Smooth muscle cell (in vitro differentiated cells): ENCODE data around the gene CNBP. TPM values are rescaled to one million over a fixed set of nuclear protein-coding genes. Genes with fewer than 3 reads are reported as not detected.

ENCODE experiments used
- DNase-seq: peaks from one replicate; lab custom pipeline; 2025; ENCODE audit not compliant: unreplicated experiment; lab: John Stamatoyannopoulos, UW
- H2AFZ ChIP-seq: fragments of 200-600 bp; sonication (generic); 2 replicates; pipeline ENCODE4 v1.6.0; 2016; ENCODE audit warnings: antibody characterized with exemption, low read depth, mild to moderate bottlenecking
- H3F3A ChIP-seq: fragments of 200-600 bp; sonication (generic); 2 replicates; pipeline ENCODE4 v1.6.0; 2017; ENCODE audit warnings: antibody characterized with exemption, low read depth
- H3K27ac ChIP-seq: fragments of 200-600 bp; sonication (generic); 2 replicates; pipeline ENCODE4 v1.5.1; 2016; ENCODE audit warnings: low read depth, mild to moderate bottlenecking
- H3K27me3 ChIP-seq: fragments of 200-600 bp; sonication (generic); 2 replicates; pipeline ENCODE4 v1.6.1; 2016; ENCODE audit warnings: low read depth, mild to moderate bottlenecking
- H3K36me3 ChIP-seq: fragments of 200-600 bp; sonication (generic); 2 replicates; pipeline ENCODE4 v1.5.1; 2016; ENCODE audit warnings: low read depth
- H3K4me1 ChIP-seq: fragments of 200-600 bp; sonication (generic); 2 replicates; pipeline ENCODE4 v1.5.1; 2016; ENCODE audit warnings: low read depth
- H3K4me2 ChIP-seq: fragments of 200-600 bp; sonication (generic); 2 replicates; pipeline ENCODE4 v1.6.0; 2016; ENCODE audit warnings: mild to moderate bottlenecking
- H3K4me3 ChIP-seq: fragments of 200-600 bp; sonication (generic); 2 replicates; pipeline ENCODE4 v1.5.1; 2016; ENCODE audit warnings: mild to moderate bottlenecking
- H3K79me2 ChIP-seq: fragments of 200-600 bp; sonication (generic); 2 replicates; pipeline ENCODE4 v1.6.0; 2016; ENCODE audit warnings: low read depth, mild to moderate bottlenecking
- H3K9ac ChIP-seq: fragments of 200-600 bp; sonication (generic); 2 replicates; pipeline ENCODE4 v1.6.0; 2016; ENCODE audit warnings: low read depth
- H3K9me3 ChIP-seq: fragments of 200-600 bp; sonication (generic); replicated peaks from 2 replicates; pipeline ENCODE4 v1.5.1; 2016; ENCODE audit warnings: low read depth
- H4K20me1 ChIP-seq: fragments of 200-600 bp; sonication (generic); 2 replicates; pipeline ENCODE4 v1.6.0; 2016; ENCODE audit warnings: low read depth
- WGBS: methylation state at CpG from one replicate; pipeline ENCODE4 v1.1.7; 2016; ENCODE audit warnings: low lambda C conversion rate; 5-methylcytosine and 5-hydroxymethylcytosine counted together
- polyA plus RNA-seq: library from polyadenylated mRNA; unstranded; fragments of >200 nt; fragmentation: Nextera tagmentation; extraction: Ambion mirVana; gene quantifications from 2 replicates; pipeline ENCODE4 v1.2.1, GENCODE V29; 2016
- small RNA-seq: library from RNA; depleted of rRNA; stranded (forward); fragments of <200 nt; gene quantifications from one replicate; pipeline ENCODE3, GENCODE V24; 2014
- total RNA-seq: library from RNA; depleted of rRNA; stranded (reverse); fragments of >200 nt; gene quantifications from 2 replicates; pipeline ENCODE4 v1.2.3, GENCODE V29; 2014
- TF ChIP-seq, protein P1 (sequence below): fragments of 200-600 bp; sonication (generic); IDR thresholded peaks from 2 replicates; pipeline ENCODE4 v1.5.1; 2017; ENCODE audit warnings: borderline replicate concordance, mild to moderate bottlenecking, antibody characterized with exemption; ENCODE audit not compliant: insufficient read depth, poor library complexity, severe bottlenecking

The CNBP gene
- total and polyA plus RNA-seq, 2 experiments from 2014 or later = 181 to 198 TPM

- Histone ChIP-seq H3K27me3 (no peaks in the 10 kb centered on the region), H3K9ac (peak overlapping the region; percentile 83), H3K36me3 (no peaks in the 10 kb centered on the region), H3K9me3 (no peaks in the 10 kb centered on the region), H3K4me1 (peaks cover 19% of the 10 kb centered on the region), H3K4me3 (peak overlapping the region; percentile 80), H3F3A (peaks cover 23% of the 10 kb centered on the region), H2AFZ (peak overlapping the region; percentile 34), H4K20me1 (peaks cover 50% of the 10 kb centered on the region), H3K4me2 (peak overlapping the region; percentile 86), H3K27ac (peak overlapping the region; percentile 73), H3K79me2 (peaks cover 45% of the 10 kb centered on the region)
- 8% methylated on average over 18 of the region's 18 CpGs for WGBS
- TF ChIP-seq, protein P1, sequence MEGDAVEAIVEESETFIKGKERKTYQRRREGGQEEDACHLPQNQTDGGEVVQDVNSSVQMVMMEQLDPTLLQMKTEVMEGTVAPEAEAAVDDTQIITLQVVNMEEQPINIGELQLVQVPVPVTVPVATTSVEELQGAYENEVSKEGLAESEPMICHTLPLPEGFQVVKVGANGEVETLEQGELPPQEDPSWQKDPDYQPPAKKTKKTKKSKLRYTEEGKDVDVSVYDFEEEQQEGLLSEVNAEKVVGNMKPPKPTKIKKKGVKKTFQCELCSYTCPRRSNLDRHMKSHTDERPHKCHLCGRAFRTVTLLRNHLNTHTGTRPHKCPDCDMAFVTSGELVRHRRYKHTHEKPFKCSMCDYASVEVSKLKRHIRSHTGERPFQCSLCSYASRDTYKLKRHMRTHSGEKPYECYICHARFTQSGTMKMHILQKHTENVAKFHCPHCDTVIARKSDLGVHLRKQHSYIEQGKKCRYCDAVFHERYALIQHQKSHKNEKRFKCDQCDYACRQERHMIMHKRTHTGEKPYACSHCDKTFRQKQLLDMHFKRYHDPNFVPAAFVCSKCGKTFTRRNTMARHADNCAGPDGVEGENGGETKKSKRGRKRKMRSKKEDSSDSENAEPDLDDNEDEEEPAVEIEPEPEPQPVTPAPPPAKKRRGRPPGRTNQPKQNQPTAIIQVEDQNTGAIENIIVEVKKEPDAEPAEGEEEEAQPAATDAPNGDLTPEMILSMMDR = no peak
- DNase-seq = peak; percentile 42
Observed at GRCh38 chr3:129120254-129121004, 63.3 kb downstream of the CNBP start.

GRCh38 chr3:129119365-129120100, 64.2 kb downstream of the CNBP start:
- H3K4me2 ChIP-seq = peak overlapping the region; percentile 86
- H3K9me3 ChIP-seq = no peaks in the 10 kb centered on the region
- H3K27ac ChIP-seq = peak overlapping the region; percentile 73
- H3K27me3 ChIP-seq = no peaks in the 10 kb centered on the region
- H3K4me3 ChIP-seq = peak overlapping the region; percentile 80
- 59% methylated on average over 13 of the region's 13 CpGs for WGBS
- H3K9ac ChIP-seq = peak overlapping the region; percentile 83
- H3K4me1 ChIP-seq = peaks cover 19% of the 10 kb centered on the region
- DNase-seq = no peak
- TF ChIP-seq, protein P1 = no peak
- H4K20me1 ChIP-seq = peaks cover 59% of the 10 kb centered on the region
- peaks cover 54% of the 10 kb centered on the region for H3K79me2 ChIP-seq
- H3K36me3 ChIP-seq = no peaks in the 10 kb centered on the region
- peaks cover 23% of the 10 kb centered on the region for H3F3A ChIP-seq
- H2AFZ ChIP-seq = no peak overlapping the region

- H3K4me2 ChIP-seq = no peak overlapping the region
- no peak overlapping the region for H3K9ac ChIP-seq
Observed at GRCh38 chr3:129118745-129119144, 65.0 kb downstream of the CNBP start.

More at GRCh38 chr3:129118745-129119144, 65.0 kb downstream of the CNBP start:
- H3K27ac ChIP-seq = no peak overlapping the region
- H3K79me2 ChIP-seq = peaks cover 60% of the 10 kb centered on the region
- no peak for DNase-seq
- peaks cover 19% of the 10 kb centered on the region for H3K4me1 ChIP-seq
- no peaks in the 10 kb centered on the region for H3K27me3 ChIP-seq
- H3K4me3 ChIP-seq = no peak overlapping the region
- H2AFZ ChIP-seq = no peak overlapping the region
- H4K20me1 ChIP-seq = peaks cover 67% of the 10 kb centered on the region
- H3K36me3 ChIP-seq = no peaks in the 10 kb centered on the region
- peaks cover 23% of the 10 kb centered on the region for H3F3A ChIP-seq
- 89% methylated on average over 5 of the region's 5 CpGs for WGBS
- H3K9me3 ChIP-seq = no peaks in the 10 kb centered on the region
- TF ChIP-seq, protein P1 = no peak

Small RNA genes within 50 kb of the gene (small RNA-seq; reads per million reads assigned to genes)
- gene RPS27P12 = not detected

Other genes starting within 250 kb of the CNBP start
- 0.49 and 0.67 TPM in 2 replicates for gene CFAP92, start 189.8 kb downstream of the CNBP start, total RNA-seq
- 0.85 and 0.89 TPM in 2 replicates for gene CFAP92, start 189.8 kb downstream of the CNBP start, polyA plus RNA-seq
- not detected in 2 replicates for gene EFCC1, start 182.6 kb downstream of the CNBP start, total RNA-seq
- 0.26 TPM in 1 of 2 replicates, not detected in the other for gene EFCC1, start 182.6 kb downstream of the CNBP start, polyA plus RNA-seq
- gene GP9, start 123.1 kb downstream of the CNBP start, total RNA-seq = not detected in 2 replicates
- not detected in 2 replicates for gene GP9, start 123.1 kb downstream of the CNBP start, polyA plus RNA-seq
- 9.5 and 15.8 TPM in 2 replicates for gene RAB43, start 62.1 kb downstream of the CNBP start, total RNA-seq
- 17.1 and 20.8 TPM in 2 replicates for gene RAB43, start 62.1 kb downstream of the CNBP start, polyA plus RNA-seq
- 10.2 and 19.3 TPM in 2 replicates for gene ISY1, start 22.8 kb downstream of the CNBP start, total RNA-seq
- 47.3 and 60.0 TPM in 2 replicates for gene ISY1, start 22.8 kb downstream of the CNBP start, polyA plus RNA-seq
- gene COPG1, start 65.7 kb upstream of the CNBP start, total RNA-seq = 177 and 210 TPM in 2 replicates
- 228 and 265 TPM in 2 replicates for gene COPG1, start 65.7 kb upstream of the CNBP start, polyA plus RNA-seq
- 9.3 and 15.2 TPM in 2 replicates for gene HMCES, start 95.0 kb upstream of the CNBP start, total RNA-seq
- gene HMCES, start 95.0 kb upstream of the CNBP start, polyA plus RNA-seq = 25.0 and 33.8 TPM in 2 replicates
- gene EFCAB12, start 244.7 kb upstream of the CNBP start, total RNA-seq = 0.09 and 0.76 TPM in 2 replicates
- gene EFCAB12, start 244.7 kb upstream of the CNBP start, polyA plus RNA-seq = 0.90 TPM in 1 of 2 replicates, not detected in the other